Glomerular visceral epithelial cell (primary cell): ENCODE results near the gene SEPTIN3.
"Not testable (repeated sequence)": the region's sequence is repeated elsewhere in the genome, so short reads cannot be mapped to it uniquely, and the experiment has no call there.

Experiments
- DNase-seq: peaks from one replicate; pipeline ENCODE4 v3.0.0-alpha.2; 2016; ENCODE audit errors: extremely low spot score

The SEPTIN3 gene

DNA sequence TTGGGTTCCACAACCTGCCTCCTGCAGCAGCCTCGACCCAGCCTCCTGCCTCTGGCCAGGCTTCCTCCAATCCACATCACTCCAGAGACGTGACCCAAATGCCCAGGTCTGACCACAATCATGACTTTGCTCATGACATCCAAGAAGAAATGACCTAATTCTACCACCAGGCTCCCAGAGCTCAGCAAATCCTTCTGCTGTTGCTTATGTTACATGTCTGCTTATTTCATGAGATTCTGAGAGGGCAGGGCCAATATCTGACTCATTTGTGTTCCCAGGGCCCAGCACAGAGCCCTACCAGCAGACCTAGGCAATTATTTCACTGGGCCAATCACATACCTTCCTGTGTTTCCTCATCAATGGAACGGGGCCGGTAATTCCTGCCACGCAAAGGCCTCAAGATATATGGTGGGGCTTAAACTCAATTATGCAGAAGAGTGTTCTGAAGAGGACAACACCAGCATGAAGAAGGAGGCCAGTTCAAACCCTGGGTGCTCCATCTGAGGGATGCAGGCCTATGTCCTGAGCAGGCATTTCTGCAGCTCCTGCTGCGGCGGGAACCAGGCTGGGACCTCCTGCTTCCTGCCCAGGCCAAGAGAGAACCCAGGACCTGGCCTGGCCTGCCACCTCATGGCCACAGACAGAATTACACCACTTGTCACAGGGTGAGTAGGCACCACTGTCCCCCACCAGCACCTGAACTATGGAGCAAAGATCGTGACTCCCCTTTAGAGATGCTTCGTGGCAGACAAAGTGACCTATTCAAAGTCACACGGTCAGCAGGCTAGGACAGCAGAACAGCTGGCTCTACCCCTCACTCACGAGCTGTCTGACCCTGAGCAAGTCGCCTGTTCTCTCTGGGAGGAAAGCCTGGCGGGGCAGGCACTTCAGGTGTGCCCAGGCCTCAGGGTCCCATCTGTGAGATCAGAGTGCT, 28.1 kb upstream of the SEPTIN3 start:
- DNase-seq = peak; percentile 77

DNA sequence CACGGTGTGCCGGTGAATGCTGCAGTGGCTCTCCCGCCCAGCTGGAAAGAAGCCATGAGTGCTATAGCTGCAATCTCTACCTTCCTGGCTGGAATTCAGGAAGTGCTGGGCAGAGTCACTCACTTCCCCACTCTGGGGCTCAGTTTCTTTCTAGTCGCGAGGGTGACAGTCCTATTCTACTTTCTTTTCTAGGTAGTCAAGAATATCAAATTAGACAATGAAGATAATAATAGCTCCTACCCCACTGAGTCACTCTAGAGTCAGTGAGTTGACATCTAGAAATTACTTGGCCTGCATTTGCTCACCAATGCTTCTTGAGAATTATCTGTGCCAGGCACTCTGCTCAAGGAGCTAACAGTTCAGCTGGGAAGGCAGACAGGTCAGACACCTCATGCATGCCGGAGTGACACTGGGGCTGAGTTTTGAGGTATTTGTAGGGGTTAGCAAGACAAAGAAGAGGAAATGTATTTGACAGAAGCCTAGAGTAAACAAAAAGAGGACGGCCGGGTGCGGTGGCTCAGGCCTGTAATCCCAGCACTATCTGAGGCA, 25.5 kb upstream of the SEPTIN3 start:
- no peak for DNase-seq

DNA sequence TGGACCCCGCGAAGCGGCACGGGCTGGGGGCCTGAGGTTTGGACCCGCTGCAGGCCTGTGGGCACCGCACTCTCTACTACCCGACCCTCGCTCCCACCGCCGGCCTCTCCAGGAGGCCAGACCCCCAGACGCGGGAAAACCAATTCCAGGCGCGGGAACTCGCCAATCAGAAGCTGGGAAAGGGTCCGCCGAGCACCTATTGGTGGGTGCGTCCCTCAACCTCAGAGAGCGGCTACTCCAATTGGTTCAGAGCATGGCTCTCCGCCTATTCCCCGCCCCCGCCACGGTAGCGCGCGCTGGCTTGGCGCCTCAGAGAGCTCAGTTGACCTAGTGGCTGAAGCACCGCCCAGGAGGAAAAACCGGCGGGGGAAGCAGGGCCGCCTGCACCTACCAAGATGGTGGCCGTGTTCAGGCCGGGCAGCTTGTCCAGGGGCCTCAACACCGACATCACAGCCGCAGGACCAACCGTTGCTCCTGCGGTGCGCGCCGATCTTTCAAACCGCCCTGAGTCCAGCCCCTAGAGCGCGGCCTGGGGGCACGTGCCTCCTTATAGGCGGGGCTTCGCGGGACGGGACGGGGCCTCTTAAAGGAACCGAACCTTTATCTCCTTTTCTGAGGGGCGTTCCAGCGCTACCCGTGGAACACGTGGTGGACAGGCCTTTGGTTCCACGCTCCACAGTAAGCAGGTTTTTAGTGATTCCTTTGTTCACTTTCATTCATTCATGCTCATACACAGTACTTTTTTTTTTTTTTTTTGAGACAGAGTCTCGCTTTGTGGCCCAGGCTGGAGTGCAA, 22.4 kb upstream of the SEPTIN3 start, which contains the start of gene CENPM:
TSS of gene CENPM (minus strand) at position 524 of the 795 bp plus-strand sequence. CDS start at position 448, 76 bp downstream.
- DNase-seq = peak; percentile 91

DNA sequence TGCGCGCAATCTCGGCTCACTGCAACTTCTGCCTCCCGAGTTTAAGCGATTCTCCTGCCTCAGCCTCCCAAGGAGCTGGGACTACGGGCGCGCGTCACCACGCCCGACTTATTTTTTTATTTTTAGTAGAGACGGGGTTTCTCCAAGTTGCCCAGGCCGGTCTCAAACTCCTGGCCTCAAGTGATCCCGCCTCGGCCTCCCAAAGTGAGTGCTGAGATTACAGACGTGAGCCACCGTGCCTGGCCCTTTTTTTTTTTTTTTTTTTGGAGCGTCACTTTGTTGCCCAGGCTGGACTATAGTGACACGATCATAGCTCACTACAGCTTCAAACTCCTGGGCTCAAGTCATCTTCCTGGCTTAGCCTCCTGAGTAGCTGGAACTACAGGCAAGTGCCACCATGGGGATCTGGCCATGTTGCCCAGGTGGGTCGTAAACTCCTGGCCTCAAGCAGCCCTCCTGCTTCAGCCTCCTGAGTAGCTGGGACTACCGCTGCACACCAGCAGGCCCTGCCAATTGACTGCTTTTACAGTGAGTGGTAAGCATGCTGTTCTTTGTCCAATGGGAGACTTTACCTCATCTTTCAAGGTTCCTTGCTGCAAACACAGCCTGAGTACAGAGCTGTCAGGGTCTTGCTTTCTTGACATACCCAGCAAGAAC, 21.7 kb upstream of the SEPTIN3 start:
- no peak for DNase-seq

DNA sequence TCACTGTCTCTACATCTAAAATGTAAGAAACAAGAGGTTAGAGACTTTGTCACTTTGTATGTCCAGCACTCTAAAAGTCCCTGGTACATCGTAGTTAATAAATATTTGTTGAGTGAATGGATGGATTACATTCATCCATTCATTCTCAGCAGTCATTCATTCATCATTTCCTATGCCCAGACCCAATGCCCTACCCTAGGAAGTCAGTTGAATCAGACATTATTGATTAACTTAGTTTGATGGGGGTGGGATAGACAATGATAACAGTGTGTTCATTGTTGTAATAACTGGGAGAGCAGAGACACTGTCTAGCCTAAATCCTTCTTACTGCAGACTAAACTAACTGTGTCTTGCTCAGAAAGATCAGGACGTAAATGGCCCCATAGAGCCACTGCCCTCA, 21.1 kb upstream of the SEPTIN3 start:
- no peak for DNase-seq

DNA sequence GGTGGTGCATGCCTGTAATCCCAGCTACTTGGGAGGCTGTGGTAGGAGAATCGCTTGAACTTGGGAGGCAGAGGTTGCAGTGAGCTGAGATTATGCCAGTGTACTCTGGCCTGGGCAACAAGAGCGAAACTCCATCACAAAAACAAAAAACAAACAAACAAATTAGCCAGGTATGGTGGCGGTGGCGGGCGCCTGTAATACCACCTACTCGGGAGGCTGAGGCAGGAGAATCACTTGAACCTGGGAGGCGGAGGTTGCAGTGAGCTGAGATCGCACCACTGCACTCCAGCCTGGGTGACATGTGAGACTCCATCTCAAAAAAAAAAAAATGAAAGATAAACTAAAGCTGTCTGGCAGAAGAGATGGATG, 20.3 kb upstream of the SEPTIN3 start:
- not testable (repeated sequence) for DNase-seq

DNA sequence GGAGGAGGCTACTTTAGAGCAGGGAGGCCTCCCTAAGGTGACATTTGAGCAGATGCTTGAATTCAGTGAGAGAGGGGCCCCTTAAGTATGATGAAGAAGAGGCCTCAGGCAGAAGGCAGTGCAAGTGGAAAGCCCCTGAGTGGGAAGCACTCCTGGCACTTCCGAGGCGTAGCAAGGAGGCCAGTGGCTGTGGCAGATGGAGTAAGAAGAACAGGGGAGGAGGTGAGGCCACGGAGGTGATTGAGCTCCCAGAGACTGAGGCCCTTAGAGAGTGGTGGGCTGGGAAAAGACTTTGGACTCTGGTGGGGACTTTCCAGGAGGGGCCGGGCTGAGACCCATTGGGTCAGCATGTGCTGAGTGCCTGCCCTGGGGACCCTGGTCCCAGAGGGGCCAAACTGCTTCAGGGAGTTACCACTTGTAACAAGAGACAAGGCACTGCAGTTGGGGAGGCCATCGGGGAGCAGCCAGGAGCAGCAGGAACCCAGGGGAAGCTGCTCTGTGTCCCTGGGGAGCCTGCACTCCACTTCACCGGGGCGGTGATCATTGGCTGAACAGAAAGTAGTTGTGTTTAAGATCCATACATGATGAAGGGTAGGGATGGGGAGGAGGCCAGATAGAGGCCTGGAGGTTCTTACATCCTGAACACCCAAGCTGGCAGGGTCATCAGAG, 19.8 kb upstream of the SEPTIN3 start:
- DNase-seq = no peak

DNA sequence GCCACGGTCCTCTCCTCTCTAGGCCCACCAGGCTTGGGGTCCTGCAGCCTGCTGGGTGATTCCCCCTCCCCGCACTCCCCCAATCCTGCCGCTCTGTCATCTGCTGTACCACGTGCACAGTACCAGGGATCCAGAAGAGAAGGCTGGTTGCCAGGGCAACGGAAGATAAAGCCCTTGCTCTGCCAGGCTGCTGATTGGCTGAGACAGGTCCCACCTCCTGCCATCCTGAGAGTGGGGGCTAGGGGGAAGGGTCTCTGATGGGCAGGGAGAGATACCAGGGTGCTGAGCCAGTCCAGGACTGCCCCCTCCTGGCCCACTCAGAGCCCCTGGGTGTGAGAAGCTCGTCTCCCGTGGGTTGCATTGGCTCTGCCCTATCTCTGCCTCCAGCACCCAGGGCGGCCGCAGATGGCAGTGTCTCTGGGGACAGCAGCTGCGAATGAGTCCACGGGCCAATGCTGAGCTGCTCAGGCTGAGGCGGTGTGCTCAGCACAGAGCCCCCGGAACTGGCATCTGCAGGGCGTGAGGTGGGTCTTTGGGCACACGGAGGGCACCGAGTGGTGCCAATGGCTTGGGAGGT, 17.3 kb upstream of the SEPTIN3 start, which contains the start of gene SMIM45:
TSS of gene SMIM45 (plus strand) at position 253 of the 577 bp plus-strand sequence.
- no peak for DNase-seq

DNA sequence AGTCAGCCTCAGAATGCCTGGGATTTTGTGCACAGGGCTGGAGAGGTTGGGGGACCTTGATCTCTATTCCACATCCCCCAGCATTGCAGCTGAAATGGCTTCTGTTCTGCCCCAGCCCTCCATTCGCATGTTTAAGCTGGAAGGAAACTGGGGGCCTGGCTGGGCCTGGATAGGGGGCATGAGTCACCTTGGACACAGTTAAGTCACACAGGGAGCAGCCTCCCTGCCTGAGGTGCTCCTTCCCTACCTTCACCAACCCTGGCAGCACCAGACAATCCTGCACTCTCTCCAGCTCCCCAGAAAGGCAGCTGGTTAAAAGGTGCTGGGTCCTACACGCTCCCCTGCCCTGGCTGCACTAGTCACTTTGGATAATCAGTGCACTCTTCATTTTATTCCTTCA, 16.5 kb upstream of the SEPTIN3 start:
- no peak for DNase-seq

DNA sequence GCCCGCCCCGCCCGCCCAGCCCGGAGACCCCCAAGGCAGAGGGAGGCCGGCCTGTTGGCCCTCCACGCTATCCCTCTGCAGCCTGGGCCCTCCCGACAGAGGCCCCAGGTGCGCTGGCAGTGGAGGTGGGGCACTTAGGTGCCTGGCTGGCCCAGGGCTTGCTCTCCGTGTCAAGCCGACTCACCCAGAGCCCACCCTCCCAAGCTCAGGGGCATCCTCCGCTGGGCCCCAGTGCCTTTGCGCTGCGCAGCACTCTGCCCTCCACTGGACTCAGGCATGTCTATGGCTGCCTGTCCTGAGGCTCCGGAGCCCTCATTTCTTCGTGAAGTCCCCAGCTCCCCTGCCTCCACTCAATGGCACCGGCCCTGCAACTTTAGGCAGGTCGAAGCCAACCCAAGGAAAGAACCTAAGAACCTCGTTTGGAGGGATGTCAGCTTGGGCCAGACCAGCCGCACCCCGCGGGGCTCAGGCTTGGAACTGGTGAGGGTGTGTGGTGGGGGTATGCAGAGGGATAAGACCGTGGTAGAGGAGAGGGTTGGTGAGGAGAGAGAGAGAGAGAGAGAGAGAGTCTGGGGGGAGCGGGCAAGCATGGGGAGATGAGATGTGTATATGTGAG, 11.2 kb upstream of the SEPTIN3 start:
- no peak for DNase-seq

DNA sequence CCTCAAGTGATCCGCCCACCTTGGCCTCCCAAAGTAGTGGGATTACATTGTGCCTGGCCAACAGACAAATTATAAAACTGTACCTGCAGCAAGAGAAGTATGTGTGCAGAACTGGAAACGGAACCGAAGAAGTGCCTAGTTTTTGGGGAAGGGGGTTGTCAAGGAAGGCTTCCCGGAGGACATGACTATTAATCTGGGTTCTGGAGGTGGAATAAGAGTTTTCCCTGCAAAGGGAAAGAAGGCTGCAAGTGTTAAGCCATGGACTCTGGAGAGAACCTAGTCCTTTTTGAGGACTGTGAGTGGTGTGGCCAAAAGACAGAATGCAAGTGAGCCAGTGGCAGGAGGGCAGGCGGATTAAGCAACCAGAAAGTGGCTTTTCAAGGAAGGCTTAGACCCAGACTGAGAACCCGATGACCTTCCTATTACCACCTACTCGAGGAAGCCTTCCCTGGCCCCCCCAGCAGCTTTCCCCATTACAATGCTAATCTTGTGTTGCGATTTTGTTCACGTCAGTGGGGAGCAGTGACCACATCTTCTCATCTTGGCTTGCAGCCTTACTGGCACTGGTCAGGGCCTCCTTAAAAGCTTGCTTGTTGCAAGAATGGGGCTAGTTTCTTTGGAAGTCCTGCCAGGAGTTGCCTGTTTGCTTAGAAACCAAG, 5.7 kb upstream of the SEPTIN3 start:
- no peak for DNase-seq

DNA sequence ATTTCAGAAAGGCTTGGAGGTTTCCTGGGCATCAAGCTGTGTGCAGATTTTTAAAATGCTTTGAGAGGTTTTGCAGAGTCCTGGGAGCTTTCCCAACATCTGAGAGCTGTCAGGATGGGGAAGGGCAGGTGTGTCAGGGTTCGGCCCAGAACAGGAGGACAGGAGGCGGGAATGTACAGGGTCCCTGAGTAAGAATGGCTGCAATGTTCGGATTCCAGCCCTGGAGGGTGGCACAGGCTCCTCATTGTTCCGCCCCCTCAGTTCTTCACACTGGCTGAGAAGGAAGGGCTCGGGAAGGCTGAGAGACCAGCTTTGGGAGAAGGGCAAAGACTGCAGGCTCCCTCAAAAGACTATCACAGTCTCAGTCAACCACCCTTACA, 5.1 kb upstream of the SEPTIN3 start:
- DNase-seq = no peak

DNA sequence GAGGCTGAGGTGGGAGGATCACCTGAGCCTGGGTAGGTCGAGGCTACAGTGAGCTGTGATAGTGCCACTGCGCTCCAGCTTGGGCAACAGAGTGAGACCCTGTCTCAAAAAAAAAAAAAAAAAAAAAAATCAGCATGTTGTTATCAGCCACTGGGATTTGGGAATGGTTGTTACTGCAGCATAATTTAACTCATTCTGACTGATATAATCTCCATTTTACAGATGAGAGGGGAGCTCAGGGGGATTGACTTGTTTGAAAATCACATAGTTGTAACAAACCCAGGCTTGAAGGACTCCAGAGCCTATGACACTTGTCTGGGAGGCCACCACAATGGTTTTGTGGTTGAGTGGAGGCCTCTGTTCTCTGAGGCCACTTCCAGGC, 3.0 kb upstream of the SEPTIN3 start:
- DNase-seq = no peak

DNA sequence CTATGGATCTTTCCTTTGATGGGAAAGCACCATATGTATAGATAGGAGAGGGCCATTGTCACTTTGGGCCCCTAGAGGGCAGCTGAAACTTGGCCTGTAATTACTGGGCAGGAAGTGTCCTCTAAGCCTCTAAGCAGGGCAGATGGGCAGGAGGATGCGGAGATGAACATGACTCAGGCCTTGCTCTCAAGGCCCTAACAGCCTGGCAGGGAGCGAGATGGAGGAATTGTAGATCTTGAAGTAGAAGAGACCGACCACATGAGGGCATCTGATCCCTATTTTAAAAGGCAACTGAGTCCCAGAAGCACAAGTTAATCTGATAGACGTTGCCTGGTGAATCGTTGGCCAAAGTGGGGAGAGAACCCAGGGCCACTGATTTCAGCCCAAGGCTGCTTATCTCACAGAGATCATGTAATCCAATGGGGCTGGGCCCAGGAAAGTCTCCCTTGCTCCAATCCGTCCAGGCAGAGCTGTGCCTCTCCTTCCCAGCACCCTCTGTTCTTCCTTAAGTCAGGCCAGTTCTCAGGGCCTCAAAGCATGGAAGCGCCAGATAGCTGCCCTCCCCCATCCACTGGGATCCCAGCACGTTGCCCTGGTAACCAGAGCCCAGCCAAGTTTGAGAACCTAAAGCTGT, 2.5 kb upstream of the SEPTIN3 start:
- DNase-seq = peak; percentile 71

DNA sequence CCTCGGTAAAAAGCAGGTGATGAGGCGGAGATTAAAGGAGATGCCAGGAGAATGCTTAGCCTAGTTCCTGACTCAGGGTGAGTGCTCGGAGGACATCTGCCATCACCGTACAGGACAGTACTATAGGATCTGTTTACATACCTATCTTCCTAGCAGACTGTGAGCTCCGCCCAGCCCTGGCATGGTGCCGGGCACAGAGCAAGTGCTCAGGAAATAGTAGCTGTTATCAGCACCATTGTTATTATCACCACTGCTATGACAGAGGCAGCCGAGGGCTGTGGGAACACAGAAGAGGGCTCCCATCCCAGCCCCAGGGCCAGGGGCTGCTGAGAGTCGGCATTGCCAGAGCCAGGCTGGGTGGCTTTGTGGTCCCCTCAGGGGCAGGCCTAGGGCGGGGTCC, 642 bp upstream of the SEPTIN3 start:
- DNase-seq = no peak

DNA sequence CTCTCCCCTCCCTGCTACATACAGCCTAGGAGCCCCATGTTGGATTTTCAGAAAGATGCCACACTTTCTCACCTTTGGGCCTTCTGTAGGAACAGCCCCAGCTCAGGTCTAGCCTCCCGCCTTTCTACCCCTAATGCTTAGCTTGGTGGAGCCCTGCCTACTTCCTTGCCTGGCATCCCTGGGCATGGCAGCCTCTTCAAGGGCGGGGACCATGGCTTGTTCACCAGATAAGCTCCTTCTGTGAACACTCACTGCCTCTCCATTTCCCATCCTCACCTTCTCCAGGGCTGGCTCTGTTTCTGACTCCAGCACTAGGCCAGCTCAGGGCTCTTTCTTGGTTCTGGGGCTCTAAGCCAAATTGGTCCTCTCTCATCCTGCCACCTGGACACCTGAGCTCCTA, 1.4 kb downstream of the SEPTIN3 start:
- DNase-seq = no peak

DNA sequence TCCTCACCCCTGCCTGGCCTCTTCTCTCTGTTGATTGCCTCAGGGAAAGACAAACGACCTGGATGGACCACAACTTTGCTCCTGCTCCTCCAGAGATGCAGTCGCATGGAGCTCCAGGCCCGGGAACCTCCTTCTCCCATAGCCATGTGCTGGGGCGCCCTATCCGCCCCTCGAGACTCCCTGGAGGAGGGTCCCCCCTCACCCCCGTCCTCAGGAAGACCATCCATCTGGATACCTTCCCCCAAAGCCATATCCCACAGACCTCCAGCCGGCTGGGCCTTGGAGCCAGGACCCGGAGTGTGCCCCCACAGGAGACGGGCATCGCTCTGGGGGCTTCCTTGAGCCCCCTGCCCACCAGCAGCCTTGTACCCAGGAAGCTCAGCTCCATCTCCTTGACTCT, 2.2 kb downstream of the SEPTIN3 start:
- DNase-seq = no peak

DNA sequence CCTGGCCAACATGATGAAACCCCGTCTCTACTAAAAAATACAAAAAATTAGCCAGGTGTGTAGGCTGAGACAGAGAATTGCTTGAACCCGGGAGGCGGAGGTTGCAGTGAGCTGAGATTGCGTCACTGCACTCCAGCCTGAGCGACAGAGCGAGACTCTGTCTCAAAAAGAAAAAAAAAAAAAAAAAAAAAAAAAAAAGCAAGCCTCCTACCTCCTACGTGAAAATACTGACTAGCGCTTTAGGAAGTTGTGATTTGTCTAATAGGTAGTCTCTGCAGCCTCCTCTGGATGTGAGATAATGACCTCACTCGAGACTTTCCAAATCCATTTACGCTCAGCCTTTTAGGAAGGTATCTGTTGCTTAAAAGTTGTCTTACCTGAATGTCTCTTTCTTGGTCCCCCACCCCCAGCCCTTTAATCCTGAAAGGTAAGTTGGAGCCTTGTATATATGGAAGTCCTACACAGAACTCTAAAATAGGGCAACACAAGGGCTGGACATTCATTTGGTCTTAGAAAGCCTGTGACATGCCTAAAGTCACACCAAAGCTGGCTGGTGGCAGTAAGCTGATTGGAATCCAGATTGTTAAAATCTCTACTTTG, 5.5 kb downstream of the SEPTIN3 start:
- DNase-seq = no peak
